GM19193 (cell line): ENCODE measurements around the gene RPTOR.

Source experiments
- POLR2A ChIP-seq: IDR thresholded peaks from 4 replicates; pipeline ENCODE4 v1.6.1; 2011; ENCODE audit not compliant: insufficient read depth, insufficient read length; ENCODE audit errors: extremely low read depth

RPTOR gene

DNA sequence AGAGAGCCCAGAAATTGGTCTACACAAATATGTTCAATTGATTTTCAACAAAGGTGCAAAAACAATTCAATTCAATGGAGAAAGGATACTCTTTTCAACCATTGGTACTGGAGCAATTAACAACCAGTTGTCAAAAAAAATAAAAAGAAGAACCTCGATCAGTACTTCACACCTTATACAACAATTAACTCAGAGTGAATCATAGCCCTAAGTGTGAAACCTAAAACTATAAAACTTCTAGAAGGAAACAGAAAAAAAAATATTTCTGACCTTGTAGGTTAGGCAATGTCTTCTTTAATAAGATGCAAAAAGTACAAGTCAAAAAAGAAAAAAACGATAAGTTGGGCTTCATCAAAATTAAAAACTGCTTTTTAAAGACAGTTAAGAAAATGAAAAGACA is 390.9 kb downstream of the RPTOR start:
- no peak for TF ChIP-seq POLR2A

DNA sequence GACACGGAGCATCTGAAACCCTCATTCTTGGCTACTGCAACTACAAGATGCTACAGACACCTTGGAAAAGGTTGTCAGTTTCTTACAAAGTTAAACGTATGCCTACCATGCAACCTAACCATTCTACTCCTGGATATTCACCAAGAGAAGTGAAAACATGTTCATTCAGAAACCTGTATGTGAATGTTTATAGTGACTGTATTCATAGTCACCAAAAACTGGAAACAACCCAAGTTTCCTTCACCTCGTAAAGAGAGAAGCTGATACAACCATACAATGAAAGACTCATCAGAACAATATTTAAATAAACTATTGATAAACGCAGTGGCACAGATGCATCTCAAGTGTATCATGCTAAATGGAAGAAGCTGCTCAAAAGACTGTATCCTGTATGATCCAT is 391.6 kb downstream of the RPTOR start:
- no peak for TF ChIP-seq POLR2A

DNA sequence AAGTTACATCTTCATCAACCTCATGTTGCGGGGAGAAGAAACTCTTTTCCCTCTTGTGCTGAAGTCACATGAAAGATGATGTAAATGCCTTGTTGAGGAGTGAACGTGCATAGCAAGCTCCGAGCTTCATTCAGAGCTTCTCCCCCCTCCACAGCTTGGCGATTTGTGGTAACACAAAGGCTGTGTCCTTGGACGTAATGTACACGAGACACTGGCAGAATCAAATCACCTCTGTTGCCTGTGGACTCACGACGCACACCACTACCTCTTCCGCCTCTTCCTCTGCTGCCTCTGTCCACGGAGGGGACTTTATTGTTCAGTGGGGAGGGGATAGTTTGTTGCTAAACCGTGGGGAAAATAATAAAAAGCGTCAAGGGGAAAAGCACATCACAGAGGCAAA is 392.1 kb downstream of the RPTOR start:
- TF ChIP-seq POLR2A: no peak

DNA sequence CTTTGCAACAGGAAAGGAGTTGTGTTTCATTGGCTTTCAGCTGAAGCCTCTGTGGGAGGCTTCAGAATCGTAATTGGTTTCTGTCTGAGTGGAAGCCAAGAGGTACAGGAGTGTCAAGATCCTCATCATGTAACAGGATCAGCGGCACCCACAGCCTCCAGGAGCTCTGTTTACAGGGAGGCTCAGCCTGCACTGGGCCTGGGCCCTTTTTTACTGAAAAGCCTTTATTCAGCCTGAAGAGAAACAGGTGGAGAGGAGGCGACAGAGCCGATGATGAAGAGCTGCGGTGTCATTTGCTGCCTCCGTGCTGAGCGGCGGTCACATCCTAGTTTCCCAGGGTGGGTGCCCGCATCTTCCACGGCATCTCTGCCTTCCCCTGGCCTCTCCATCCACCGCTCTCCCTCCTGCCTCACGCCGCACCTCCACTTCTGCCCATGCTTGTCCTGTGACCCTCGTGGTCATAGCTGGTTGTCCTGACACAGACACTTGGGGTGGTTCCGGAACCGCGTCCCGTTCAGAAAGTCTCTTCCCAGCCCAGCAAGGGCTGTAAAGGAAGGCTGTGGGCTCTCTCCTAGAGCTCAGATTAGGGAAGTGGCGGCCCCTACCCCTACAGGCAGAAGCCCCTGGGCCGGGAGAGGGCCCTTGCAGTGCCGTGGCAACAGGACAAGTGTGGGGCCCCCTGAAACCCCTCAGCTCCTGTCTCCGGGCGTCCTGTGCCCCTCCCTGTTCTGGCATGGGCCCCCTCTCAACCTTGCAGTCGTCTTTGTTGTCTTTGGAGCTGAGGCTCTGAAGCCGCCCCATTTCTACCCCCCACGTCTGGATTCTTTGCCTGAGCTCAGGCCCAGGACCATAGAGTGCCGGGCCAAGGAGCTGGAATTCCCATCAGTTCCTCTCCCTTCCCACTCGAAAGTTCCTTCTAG is 393.1 kb downstream of the RPTOR start:
- no peak for TF ChIP-seq POLR2A

DNA sequence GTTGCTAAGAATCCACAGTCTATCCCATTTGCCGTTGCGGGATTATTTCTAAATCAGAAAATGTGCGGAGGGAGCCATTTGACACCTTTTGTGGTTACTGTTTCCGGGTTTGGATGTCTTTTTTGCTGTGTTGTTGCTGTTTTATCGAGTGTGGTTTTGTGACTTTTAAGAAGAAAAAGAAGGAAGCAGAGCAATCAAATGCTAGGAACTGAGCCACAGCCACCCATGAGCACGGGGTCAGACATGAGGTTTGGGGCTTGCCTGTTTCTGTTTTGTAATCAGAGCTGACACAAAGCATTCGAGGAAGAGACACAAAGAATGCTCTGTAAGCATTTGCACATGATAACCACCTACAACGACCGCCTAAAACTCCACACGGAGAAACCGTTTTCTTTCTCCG is 393.9 kb downstream of the RPTOR start:
- TF ChIP-seq POLR2A: no peak

DNA sequence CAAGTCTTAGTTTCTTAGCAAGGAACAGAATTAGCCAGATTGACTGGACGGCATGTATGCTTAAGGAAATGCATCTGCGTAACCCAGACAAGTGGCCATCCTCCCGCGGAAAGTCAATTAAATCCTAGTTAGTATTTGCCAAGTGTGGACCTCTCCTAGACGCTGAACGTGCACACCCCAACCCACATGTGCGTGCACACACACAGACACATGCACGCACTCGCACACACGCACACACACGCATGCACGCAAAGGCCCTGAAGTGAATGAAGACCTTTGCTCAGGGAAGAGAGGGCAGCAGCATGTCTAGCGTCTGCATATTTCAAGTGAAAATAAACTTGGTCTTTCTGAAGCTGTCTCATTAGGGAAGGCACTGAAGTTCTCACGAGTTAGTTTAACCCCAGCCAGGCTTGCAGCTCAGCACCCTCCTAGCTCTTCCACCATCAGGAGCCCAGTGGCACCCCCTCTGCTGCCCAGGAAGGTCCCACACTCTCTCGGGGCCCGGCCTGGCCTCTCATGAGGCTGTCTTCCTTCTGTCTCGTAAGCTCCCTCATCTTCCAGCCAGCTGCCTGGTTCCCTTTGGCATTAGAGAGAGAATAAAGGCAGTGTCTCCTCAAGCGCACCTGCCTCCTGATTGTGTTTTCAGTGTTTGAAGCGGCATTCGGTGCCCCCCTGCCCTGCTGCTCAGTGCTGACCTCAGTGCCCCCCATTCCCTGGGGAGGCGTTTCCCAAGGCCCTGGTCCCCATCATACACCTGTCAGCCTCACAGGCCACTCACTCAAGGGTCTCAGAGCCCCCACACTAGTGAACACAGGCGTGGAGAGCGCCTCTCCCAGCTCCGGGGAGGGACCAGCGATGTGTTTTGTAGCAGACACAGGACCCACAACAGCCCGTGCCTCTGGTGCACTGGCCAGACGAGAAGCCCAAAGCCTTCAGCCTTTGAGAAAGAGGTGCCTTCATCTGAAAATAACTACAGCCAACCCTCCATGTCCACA is 394.8 kb downstream of the RPTOR start:
- TF ChIP-seq POLR2A: no peak

DNA sequence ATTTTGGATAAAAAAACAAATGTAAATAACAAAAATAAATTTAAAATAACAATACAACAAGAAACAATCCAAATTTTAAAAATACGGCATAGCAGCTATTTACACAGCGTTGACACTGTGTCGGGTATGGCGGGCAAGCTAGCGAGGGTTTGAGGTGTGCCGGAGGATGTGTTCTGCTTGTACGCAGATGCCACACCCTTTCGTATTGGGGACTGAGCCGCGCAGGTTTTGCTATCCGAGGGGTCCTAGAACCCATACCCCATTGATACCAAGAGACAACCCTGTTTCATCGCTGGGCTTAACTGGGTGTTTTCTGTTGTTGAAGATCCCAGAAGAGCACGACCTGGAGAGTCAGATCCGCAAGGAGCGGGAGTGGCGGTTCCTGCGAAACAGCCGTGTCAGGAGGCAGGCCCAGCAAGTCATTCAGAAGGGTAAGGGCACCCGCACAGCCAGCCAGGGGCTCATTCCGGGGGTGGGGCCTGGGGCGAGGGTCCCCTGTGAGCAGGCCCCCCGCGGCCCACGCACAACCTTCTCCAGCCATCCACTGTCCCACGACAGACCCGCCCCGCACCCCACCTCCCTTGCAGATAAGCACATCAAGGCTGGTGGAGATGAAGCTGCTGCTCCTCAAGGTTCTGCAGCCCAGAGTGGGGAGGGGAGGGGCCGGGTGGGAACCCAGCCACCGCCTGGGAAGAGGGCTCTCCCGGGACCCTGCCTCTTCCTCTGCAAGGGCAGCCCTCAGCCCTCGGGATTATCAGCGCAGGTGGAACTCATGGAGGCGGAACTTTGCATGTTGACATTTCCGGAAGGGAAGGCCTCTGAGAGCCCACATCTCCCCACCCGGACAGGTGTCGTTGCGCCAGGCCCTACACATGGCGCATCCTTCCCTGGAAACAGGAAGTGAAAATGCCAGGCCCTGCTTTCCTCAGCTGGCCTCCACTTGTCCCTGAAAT is 395.8 kb downstream of the RPTOR start:
- no peak for TF ChIP-seq POLR2A

DNA sequence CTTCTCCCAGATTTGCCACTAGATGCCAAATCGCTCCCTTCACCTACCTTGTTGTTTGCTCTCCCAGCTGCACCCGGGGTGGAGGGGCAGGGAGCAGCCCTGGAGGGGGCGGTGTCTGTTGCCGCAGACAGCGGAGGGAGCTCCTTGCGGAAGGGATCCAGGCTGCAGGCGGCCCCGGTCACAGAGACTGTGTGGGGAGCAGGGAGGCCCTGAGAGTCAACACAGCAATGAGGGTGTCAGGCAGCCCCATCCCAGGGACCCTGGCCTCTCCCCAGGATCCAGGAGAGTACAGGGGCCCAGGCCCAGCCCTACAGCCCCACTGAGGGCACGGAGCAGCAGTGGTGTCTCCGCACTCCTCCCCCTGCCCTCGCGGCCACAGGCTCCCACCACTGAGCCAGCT is 396.5 kb downstream of the RPTOR start:
- TF ChIP-seq POLR2A: no peak

DNA sequence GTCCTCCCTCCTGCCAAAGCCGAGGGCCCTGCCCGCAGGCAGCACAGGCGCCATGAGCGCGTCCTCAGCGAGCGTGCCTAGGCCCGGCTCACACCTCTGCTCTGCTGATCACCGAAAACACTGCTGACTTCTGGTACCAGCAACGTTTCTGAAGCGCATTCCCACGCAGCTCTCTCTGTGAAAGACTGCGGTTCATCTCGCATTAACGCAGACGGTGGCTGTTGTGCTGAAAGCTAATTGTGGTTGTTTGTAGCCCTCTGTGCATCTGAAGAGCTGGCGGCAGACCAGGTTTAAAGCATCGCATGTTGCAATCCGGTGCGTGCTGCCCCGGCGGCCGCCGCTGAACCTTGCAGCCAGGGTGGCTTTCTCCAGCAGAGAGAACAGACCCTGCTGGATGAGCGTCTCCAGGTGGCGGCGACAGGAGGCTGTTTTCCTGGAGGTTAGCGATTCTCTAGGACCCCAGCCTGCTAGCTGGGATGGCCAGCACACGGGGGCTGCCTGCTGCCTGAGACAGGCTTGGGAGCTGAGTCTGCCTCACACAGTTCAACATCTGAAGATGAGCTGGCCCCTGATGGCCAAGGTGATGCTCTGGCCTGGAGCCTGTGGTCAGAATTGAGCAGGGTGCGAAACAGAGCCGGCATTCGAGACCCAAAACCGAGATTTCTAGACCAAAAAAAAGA is 397.2 kb downstream of the RPTOR start:
- no peak for TF ChIP-seq POLR2A

DNA sequence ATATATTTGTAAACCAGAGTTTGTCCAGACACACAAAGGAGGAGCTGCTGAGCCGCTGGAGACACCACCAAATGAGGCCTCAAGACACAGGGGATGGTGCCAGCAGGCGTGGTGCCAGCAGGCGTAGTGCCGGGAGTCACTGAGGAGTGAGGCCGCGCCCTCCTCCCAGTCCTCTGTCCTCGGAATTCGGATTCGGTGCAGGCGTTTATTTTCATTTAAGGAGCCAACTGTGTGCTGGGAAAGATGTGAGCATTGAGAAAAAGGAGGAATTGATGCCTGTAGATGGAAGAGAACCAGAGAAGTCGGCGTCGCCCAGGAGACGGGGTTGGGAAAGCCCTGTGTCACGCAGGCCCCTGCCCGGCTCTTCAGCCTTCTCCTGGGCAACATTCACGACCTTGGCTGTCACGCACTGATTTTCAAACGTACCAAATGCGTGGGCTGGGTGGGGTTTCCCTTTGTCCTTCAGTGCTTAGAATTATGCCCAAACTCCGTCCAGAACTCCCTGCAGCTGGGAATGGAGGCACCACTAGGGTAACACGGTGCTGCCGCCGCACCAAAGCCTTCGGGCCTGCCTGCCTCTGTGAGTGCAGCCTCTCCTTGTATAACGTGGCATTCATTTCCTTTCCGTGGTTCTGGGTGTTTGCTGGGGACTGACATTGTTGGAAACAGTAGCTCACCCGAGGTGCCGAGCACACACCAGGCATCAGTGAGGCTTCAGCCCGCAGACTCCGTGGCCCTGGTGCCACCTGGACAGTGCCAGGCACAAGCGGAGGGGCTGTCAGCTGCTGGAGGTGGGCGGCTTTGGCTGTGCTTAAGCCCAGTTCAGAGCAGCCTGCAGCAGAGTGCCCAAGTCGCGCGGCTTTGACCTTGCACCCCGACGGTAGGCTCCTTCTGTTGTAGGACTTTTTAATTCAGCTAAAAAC is 398.0 kb downstream of the RPTOR start:
- TF ChIP-seq POLR2A: no peak

DNA sequence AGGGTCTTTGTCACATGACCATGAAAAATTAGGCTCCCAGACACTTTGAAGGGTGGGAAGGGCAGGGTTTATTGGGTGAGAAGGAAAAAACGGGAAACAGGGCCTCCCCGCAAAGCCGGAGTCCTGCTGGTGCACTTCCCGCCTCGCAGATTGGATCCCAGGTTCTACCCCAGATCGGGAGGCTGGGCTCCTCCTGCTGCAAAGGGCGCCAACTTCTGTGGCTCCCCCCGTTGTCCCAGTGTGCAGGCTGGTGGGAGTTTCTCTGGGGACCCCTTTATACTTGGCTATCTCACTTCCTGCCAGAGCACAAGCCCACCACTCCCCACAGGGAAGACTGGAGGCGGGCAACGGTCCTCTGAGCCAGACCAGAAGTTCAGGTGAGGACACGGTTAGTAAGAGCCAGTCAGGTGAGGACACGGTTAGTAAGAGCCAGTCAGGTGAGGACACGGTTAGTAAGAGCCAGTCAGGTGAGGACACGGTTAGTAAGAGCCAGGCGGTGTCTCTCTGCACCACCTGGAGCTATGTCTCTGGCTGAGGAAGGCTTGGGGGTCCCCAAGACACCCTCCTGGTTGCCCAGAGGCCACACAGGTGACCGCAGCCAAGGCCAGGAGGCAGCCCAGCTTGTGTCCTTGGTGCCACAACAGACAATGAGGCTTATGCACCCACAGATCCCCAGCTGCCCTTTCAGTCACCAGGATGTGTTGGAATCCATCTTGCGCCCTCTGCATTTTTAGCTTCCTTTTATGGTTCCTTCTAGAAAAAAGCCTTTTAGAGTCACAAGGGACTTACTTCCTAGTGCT is 398.9 kb downstream of the RPTOR start:
- no peak for TF ChIP-seq POLR2A

DNA sequence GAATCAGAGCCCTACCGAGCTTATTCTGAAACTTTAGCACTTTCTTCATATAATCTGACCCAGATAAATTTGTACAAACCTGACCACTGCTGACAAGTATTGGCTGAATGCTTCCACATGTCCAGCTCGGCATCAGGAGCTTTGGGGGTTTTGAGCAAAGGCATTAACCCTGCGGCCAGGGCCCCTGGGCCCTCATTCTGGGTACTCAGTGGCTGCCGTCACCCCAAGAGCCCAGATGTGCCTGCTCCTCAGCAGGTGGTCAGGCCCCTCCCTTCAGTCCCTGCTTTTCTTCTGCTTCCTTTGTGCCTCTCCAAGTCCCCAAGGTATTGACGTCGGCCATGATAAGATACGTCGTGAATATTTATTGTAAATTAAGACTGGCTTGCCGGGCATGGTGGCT is 399.7 kb downstream of the RPTOR start:
- TF ChIP-seq POLR2A: no peak
